ENCODE data around the gene NAGLU.

DNA sequence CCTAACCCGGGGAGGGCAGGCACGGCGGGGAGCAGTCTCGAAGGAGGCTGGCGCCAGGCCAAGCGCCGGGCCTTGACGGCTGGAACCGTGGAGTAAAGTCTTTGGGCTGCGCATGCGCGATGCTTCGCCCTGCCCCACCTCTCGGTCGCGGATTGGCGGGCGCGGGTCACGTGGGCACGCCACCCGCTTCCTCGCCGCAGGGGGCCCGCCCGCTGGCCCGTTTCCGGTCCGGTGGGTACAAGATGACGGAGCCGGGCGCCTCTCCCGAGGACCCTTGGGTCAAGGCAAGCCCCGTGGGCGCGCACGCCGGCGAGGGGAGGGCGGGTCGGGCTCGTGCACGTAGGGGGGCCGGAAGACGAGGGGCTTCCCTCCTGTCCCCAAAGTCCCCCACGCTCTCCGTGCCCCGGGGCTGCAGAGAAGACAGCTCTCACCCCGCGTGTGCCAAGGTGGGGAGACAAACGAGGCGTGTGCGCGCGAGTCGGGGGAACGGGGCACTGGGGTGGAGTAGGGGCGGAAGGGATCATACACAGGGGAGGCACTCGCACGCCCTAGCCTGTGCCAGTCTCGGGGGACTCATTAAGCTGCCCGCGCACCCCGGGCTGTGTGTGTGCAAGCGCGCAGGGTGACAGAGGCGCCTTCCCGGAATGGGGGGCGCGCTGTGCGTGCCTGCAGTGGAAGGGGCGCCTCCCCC lies 31.0 kb downstream of the NAGLU start, which contains the start of gene MLX:
- TF ChIP-seq, protein P1, sequence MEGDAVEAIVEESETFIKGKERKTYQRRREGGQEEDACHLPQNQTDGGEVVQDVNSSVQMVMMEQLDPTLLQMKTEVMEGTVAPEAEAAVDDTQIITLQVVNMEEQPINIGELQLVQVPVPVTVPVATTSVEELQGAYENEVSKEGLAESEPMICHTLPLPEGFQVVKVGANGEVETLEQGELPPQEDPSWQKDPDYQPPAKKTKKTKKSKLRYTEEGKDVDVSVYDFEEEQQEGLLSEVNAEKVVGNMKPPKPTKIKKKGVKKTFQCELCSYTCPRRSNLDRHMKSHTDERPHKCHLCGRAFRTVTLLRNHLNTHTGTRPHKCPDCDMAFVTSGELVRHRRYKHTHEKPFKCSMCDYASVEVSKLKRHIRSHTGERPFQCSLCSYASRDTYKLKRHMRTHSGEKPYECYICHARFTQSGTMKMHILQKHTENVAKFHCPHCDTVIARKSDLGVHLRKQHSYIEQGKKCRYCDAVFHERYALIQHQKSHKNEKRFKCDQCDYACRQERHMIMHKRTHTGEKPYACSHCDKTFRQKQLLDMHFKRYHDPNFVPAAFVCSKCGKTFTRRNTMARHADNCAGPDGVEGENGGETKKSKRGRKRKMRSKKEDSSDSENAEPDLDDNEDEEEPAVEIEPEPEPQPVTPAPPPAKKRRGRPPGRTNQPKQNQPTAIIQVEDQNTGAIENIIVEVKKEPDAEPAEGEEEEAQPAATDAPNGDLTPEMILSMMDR (conservative IDR thresholded peaks at IDR 0.05) = no peak
- TF ChIP-seq ZFX (IDR thresholded peaks at IDR 0.05) = no peak; the same call in none of the 2 replicates

All from C4-2B (cell line).